GM21381 (cell line): Measurements from ENCODE around the gene RIN1.
A peak's percentile ranks its signal among the peaks of the same experiment; 100 is the strongest.

Experiments used
- ATAC-seq: cut with Tn5 transposase; IDR thresholded peaks from one replicate; pipeline ENCODE4 v1.9.1; 2021; ENCODE audit warnings: mild to moderate bottlenecking, moderate library complexity; ENCODE audit not compliant: unreplicated experiment

The RIN1 gene

DNA sequence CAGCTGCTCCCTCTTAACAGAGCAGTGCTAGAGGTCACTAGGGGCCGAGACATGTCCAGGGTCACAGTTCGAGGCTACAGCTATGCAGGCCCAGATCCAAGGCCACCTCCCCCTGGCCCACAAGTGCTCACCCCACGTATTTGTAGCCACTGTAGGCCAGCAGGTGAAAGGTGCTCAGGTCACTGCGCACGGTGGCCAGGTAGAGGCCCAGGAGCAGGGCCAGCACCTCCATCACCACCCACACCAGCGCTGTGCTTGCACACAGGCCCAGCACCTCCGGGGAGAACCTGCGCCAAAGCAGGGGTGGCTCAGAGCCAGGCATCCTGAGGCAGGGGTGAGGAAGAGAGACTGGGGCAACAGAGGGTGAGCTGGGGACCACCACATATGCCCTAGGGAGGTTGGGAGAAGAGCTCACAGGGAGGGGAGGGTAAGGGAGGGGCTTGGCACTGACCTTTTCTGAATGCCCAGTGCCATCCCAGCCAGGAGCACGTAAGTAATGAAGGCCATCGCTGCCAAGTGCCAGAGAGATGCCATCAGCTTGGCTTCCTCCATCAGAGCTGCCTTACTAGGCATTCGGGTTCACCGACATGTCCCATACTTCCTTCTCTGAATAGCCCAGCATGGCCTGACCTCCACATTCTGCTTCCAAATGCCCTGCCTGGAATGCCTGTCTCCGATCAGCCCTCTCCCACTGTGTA lies 50.8 kb downstream of the RIN1 start:
- no peak for ATAC-seq

- no peak for ATAC-seq
Observed at GRCh38 chr11:66284526-66285078, 51.6 kb downstream of the RIN1 start.

- ATAC-seq, result no peak
Observed at GRCh38 chr11:66283461-66284105, 52.7 kb downstream of the RIN1 start.

DNA sequence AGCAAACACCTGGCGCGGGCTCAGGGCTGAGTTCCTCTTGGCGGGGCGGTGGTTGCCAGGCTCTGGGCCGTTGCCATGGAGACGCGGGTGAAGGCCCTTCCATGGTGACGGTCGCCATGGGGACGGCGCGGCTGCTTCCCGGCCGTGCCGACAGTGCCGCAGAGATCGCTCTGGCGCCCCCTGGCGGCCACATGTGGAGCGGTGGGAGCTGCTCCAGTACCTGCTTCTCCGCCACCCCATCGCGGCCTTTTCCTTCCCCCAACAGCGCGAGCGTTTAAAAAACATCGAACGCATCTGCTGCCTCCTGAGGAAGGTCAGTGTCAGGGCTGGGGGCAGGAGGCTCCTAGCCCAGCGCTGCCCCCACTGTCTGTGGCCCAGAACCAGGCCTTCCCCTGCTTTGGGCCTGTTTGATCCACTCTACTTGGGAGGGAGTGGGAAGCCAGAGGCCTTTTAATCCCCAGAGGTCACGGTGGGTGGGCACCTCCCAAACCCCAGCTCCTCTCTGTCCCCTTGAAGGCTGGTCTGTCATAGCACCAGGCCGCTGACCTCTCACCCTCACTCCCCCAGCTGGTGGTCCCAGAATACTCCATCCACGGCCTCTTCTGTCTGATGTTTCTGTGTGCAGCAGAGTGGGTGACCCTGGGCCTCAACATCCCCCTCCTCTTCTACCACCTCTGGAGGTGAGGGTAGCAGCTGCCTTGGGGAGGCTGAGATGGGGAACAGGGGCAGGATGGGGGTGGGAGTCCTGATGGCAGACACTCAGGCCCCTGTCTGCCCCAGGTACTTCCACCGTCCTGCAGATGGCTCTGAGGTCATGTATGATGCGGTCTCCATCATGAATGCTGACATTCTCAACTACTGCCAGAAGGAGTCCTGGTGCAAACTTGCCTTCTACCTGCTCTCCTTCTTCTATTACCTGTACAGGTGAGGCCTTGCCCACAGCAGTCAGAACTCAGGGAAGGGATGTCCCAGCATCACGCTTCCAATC lies 53.5 kb downstream of the RIN1 start:
- ATAC-seq, result peak; percentile 78
